ENCODE results near the gene XRN1.
"Not testable (repeated sequence)": the region's sequence is repeated elsewhere in the genome, so short reads cannot be mapped to it uniquely, and the experiment has no call there.

The XRN1 gene

DNA sequence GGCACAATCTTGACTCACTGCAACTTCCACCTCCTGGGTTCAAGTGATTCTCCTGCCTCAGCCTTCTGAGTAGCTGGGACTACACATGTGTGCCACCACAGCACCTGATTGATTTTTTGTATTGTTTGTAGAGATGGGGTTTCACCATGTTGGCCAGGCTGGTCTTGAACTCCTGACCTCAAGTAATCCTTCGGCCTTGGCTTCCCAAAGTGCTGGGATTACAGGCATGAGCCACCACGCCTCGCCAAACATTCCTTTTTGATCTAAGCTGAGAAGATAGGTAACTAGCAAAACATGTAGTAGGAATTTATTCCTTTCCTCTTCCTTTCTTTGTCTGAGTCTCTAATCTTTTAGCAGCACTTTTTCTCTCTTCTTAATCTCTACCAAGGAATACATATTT lies 95.1 kb downstream of the XRN1 start:
- not testable (repeated sequence) for H3K4me3 ChIP-seq, H3K27ac ChIP-seq

DNA sequence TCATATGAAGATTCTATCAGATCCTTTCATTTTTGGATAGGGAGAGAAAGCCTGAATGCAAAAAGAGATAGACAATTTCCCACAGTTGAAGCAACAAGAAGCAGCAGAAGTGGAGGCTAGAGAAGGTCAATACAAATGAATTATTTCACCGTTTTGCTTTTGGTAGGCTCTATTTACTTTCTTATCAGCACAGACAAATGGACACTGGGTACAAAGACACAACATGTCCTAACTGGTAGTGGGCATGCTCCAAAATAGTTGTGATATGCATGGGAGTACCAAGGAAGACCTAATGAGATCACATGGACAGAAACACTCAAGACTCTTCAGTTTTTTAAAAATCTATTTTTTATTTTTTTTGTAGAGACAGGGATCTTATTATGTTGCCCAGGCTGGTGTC lies 99.4 kb downstream of the XRN1 start:
- no peak overlapping the region for H3K4me3 ChIP-seq
- no peak overlapping the region for H3K27ac ChIP-seq

DNA sequence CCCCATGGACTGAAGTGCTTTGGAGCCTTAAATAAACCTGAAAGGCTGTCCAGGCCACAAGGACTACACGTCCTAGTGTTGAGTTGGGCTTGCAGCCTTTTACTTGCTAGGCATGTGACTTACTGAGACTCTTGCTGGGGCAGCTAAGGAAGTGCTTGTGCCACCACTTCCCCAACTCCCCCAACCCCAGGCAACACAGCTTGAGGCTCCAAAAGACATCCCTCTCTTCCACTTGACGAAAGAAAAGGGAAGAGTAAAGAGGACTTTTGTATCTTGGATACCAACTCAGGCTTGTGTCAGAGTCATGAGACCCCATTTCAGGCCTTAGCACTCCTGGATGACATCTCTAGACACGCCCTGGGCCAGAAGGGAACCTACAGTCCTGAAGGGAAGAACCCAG lies 109.8 kb downstream of the XRN1 start:
- peak overlapping the region in 1 of 21 experiments; percentile 34 for H3K27ac ChIP-seq
- no peak overlapping the region for H3K4me3 ChIP-seq

DNA sequence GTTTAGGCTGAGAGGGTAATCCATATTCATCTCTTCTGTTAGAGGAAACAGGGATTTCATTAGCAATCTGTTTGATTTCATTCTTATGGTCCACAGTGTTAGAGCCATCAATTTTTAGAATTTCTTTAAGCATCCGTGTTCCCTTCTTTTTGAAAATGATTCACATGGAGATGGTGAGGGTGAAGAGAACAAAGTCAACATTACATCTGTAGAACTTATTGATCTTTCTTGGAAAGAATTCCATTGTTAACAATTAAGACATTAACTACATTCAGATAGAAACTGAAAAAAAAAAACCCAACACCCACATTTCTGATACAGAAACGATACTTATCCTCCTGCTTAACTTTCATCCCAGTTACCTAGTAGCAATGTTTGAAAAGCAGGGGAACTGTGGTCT lies 115.4 kb downstream of the XRN1 start:
- H3K27ac ChIP-seq, result no peak overlapping the region
- no peak overlapping the region for H3K4me3 ChIP-seq

- not testable (repeated sequence) for H3K27ac ChIP-seq, H3K4me3 ChIP-seq
Observed at GRCh38 chr3:142324275-142324953, 123.4 kb downstream of the XRN1 start.

DNA sequence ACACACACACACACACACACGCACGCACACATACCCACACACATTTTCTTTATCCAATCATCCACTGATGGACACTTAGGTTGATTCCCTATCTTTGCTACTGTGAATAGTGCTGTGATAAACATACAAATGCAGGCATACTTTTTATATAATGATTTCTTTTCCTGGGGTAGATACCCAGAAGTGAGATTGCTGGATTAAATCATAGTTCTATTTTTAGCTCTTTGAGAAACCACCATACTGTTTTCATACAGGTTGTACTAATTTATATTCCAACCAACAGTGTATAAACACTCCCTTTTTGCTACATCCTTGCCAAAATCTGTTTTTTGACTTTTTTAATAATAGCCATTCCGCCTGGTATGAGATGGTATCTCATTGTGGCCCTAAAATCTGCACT lies 127.9 kb downstream of the XRN1 start:
- Histone ChIP-seq H3K27ac (no peak overlapping the region), H3K4me3 (no peak overlapping the region)

GRCh38 chr3:142319094-142319493 lies 128.7 kb downstream of the XRN1 start:
- Histone ChIP-seq H3K4me3 (no peak overlapping the region), H3K27ac (no peak overlapping the region)

DNA sequence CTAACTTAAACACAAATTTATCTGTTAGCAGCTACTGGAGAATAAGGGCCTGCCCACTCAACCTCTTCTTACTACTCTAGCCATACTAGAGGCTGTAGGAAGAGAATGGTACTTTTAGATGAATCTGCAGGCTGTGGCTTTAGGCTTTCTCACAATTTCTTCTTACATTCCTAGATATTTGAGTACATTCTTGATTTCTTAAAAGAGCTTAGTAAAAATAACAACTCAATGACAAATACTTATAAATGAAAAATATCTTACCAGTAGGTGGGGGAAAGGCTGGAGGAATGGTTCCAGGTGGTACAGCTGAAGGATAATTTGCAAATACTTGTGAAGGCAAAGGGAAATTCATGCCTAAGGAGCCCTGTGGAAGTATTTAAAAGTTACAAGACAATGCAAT lies 129.5 kb downstream of the XRN1 start:
- Histone ChIP-seq H3K27ac (no peak overlapping the region), H3K4me3 (no peak overlapping the region)

DNA sequence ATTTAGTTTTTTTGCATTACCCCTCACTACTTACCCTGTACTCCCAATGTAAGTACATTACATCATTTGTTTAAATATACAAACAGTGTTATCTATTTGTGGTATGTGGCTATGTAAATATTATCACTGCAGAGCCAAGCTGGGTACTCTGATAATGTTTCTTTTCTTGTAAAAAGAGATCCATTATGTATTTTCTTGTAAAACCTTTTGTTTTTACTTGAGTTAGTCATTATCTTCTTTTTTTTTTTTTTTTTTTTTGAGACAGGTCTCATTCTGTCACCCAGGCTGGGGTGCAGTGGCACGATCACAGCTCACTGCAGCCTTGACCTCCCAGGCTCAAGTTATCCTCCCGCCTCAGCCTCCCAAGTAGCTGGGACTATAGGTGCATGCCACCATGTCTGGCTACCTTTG lies 131.9 kb downstream of the XRN1 start:
- not testable (repeated sequence) for H3K4me3 ChIP-seq, H3K27ac ChIP-seq

- H3K27ac ChIP-seq, result no peak overlapping the region
- no peak overlapping the region for H3K4me3 ChIP-seq
Observed at GRCh38 chr3:142315083-142315482, 132.8 kb downstream of the XRN1 start.

- no peak overlapping the region for H3K27ac ChIP-seq
- H3K4me3 ChIP-seq, result no peak overlapping the region
Observed at GRCh38 chr3:142310439-142310838, 137.4 kb downstream of the XRN1 start.

- H3K27ac ChIP-seq, result not testable (repeated sequence)
Observed at GRCh38 chr3:142302847-142303246, 145.0 kb downstream of the XRN1 start.

DNA sequence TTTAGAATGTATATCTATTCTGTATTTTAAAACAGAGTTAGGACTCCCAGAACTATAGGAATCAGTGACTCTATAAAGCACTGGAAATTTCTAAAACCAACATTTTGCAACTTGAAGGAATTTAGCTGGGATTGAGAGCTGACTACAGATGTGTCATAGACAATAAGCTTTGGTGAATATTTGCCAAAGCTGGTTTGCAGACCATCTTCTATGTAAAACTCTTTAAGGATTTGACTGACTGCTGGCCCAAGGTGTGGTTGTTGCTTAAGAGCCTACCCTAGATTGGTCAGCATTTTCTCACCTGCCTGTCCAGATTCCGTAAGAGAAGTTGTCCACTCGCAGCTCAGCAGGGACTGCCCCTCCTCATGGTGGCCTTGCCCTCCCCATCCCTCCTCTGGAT lies 149.2 kb downstream of the XRN1 start:
- Histone ChIP-seq H3K4me3 (no peak overlapping the region), H3K27ac (no peak overlapping the region)

More at GRCh38 chr3:142302847-142303246, 145.0 kb downstream of the XRN1 start:
- not testable (repeated sequence) for H3K4me3 ChIP-seq

DNA sequence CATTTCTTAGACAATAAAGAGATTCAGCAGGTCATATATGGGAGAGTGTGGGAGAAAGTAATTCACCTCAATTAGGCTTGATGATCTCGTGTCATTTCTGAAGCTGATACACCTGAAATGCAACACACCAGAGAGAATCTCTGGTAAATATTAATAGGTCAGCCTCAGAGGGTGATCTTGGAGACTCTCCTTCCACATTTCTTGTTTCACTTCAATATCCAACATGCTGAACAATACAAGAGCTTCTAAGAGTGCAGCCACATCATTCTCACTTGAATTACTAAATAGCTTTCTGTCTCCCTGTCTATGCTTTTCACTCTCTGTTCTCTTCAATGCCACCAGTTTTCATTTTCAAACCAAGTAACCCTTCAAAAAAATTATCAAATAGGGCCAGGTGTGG lies 151.3 kb downstream of the XRN1 start:
- no peak overlapping the region for H3K27ac ChIP-seq
- H3K4me3 ChIP-seq, result no peak overlapping the region

DNA sequence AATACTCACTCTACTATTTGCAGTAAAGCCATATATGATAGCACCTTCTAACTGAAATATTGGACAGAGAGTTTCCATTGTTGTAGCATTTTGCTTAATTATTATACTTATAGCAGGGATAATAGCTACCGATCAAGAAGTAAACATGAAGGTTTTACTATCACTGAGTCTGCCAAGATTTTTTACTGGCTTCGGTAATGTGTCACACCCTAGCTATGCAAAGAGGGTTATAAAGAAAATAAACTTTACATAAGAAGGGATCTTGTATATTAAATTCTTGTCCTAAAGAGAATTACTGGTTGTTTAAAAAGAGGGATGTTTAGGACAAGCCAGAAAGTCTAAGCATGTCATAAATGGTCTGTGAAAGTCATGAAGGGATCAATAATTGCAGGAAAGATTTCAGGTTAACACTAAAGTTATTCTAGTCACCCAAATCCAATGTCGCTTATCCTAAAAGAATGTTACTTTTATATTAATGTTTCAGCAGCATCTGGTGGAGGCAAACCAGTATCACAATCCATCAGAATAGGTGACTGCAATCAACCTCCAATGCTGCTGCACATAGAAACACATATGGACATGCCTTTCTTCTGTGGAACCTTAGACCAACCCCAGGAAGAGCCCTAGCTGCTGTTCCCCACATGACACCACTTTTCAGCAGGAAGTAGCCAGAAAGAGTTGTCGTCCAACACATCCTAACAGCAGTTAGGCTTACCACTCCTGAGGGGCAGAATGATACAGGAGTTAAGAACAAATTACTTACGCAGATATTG lies 159.8 kb downstream of the XRN1 start:
- Histone ChIP-seq H3K27ac (no peak overlapping the region), H3K4me3 (no peak overlapping the region)

DNA sequence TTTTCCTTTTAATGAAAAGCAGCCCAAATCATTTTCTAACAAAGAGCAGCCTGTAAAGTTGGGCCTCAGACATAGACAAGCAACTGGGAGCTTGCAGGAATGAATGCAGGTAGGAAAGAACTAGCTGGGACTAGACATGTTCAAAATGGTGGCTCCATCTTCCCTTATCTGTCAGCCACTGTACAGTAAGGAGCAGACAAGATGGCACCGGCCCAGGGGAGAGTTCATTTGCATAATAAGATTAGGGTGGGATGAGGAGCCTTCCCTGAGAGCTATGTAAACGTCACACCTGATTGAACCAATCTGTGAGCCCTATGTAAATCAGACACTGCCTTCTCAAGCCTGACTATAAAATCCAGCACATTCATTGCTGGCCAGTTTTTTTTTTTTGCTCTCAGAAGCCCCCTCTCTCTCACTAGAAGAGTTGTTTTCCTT lies 162.7 kb downstream of the XRN1 start:
- H3K27ac ChIP-seq, result no peak overlapping the region

GRCh38 chr3:142282503-142282902 lies 165.3 kb downstream of the XRN1 start:
- Histone ChIP-seq H3K27ac (no peak overlapping the region), H3K4me3 (no peak overlapping the region)

More for the DNA sequence above, 162.7 kb downstream of the XRN1 start:
- no peak overlapping the region for H3K4me3 ChIP-seq

DNA sequence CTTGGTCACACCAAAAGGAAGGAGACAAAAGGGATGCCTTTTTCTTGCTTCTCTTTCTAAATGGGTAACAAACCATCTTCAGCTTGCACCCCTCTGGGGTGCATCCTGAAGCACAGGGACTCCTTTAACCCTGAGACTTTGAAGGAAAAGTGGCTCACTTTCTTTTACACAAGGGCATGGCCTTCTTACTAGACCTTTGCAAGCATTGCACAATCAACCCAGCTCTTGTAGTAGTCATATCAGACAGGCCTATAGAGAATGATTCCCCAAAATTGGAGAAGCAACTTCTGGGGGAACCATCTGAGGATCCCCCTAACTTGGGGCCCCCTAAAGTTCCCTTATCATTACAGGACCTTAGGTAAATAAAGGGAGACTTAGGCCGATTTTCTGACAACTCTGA lies 166.4 kb downstream of the XRN1 start:
- no peak overlapping the region for H3K27ac ChIP-seq
- H3K4me3 ChIP-seq, result no peak overlapping the region

GRCh38 chr3:142279965-142280590 lies 167.8 kb downstream of the XRN1 start:
- Histone ChIP-seq H3K4me3 (no peak overlapping the region), H3K27ac (peak overlapping the region in 1 of 21 experiments; percentile 28)

- H3K27ac ChIP-seq, result no peak overlapping the region
Observed at GRCh38 chr3:142278451-142278850, 169.4 kb downstream of the XRN1 start.

GRCh38 chr3:142276781-142277180 lies 171.1 kb downstream of the XRN1 start:
- Histone ChIP-seq H3K4me3 (no peak overlapping the region), H3K27ac (peak overlapping the region in 1 of 21 experiments; percentile 3)

More at GRCh38 chr3:142278451-142278850, 169.4 kb downstream of the XRN1 start:
- no peak overlapping the region for H3K4me3 ChIP-seq
